Neural cell (in vitro differentiated cells): ENCODE measurements around the gene ACR. TPM values are rescaled to one million over a fixed set of nuclear protein-coding genes. Genes with fewer than 3 reads are reported as not detected.
"Not testable (repeated sequence)": the region's sequence is repeated elsewhere in the genome, so short reads cannot be mapped to it uniquely, and the experiment has no call there.

Experiments used
- H2AFZ ChIP-seq: fragments of 200-600, 300-800 bp; sonication (generic), shearing (Covaris generic); 2 replicates; pipeline ENCODE4 v1.6.0; 2014; ENCODE audit warnings: low read depth, mild to moderate bottlenecking, antibody characterized with exemption, low read length, moderate library complexity
- H3F3A ChIP-seq: fragments of 200-600 bp; shearing (Covaris generic); 2 replicates; pipeline ENCODE4 v1.6.1; 2016; ENCODE audit warnings: mild to moderate bottlenecking, moderate library complexity, mixed read lengths, antibody characterized with exemption, low read length; ENCODE audit not compliant: insufficient read depth, poor library complexity, severe bottlenecking
- H3K27ac ChIP-seq: fragments of 200-600, 300-800 bp; sonication (generic), shearing (Covaris generic); 2 replicates; pipeline ENCODE4 v1.5.1; 2014; ENCODE audit warnings: mild to moderate bottlenecking, low read length, moderate library complexity
- H3K27me3 ChIP-seq: fragments of 300-800, 200-600 bp; sonication (generic), shearing (Covaris generic); 2 replicates; pipeline ENCODE4 v1.6.0; 2014; ENCODE audit warnings: mild to moderate bottlenecking, low read depth, low read length, moderate library complexity; ENCODE audit not compliant: insufficient read depth
- H3K36me3 ChIP-seq: fragments of 300-800, 200-600 bp; sonication (generic), shearing (Covaris generic); 2 replicates; pipeline ENCODE4 v1.5.1; 2014; ENCODE audit warnings: mild to moderate bottlenecking, antibody characterized with exemption, low read length, moderate library complexity; ENCODE audit not compliant: insufficient read depth
- H3K4me2 ChIP-seq: fragments of 300-800, 200-600 bp; sonication (generic), shearing (Covaris generic); 2 replicates; pipeline ENCODE4 v1.6.0; 2014; ENCODE audit warnings: mild to moderate bottlenecking, low read length
- H3K4me3 ChIP-seq: fragments of 300-800, 200-600 bp; sonication (generic), shearing (Covaris generic); 2 replicates; pipeline ENCODE4 v1.5.1; 2014; ENCODE audit warnings: mild to moderate bottlenecking, low read length, moderate library complexity
- H3K79me2 ChIP-seq: fragments of 200-600 bp; shearing (Covaris generic); replicated peaks from 2 replicates; pipeline ENCODE4 v1.6.0; 2014; ENCODE audit warnings: mild to moderate bottlenecking, low read length, moderate library complexity; ENCODE audit not compliant: insufficient read depth
- H3K9ac ChIP-seq: fragments of 300-800, 200-600 bp; sonication (generic), shearing (Covaris generic); 2 replicates; pipeline ENCODE4 v1.6.1; 2016; ENCODE audit warnings: mild to moderate bottlenecking, low read length, mixed read lengths
- H3K9me2 ChIP-seq: fragments of 200-600 bp; shearing (Covaris generic); 2 replicates; pipeline ENCODE4 v1.6.1; 2016; ENCODE audit warnings: mild to moderate bottlenecking, low read length, mixed read lengths; ENCODE audit not compliant: insufficient read depth
- H3K9me3 ChIP-seq: fragments of 200-600, 300-800 bp; sonication (generic), shearing (Covaris generic); 2 replicates; pipeline ENCODE4 v1.6.1; 2016; ENCODE audit warnings: mild to moderate bottlenecking, mixed run types, low read length, moderate library complexity, mixed read lengths
- H4K20me1 ChIP-seq: fragments of 200-600 bp; shearing (Covaris generic); 2 replicates; pipeline ENCODE4 v1.6.1; 2016; ENCODE audit warnings: mild to moderate bottlenecking, mixed run types; ENCODE audit not compliant: insufficient read depth
- MXI1 ChIP-seq: fragments of 450-650 bp; conservative IDR thresholded peaks from 2 replicates; pipeline ENCODE4 v1.6.1; 2014; ENCODE audit warnings: antibody characterized with exemption, mild to moderate bottlenecking; ENCODE audit not compliant: poor library complexity, severe bottlenecking
- POLR2AphosphoS5 ChIP-seq: IDR thresholded peaks from 2 replicates; pipeline ENCODE4 v1.6.1; 2012
- polyA plus RNA-seq: library from polyadenylated mRNA; depleted of rRNA; stranded (reverse); fragments of >200 nt; gene quantifications from 2 replicates; pipeline ENCODE4 v1.2.3, GENCODE V29; 2014
- TF ChIP-seq, protein P1 (sequence below): fragments of 450-650 bp; IDR thresholded peaks from 2 replicates; pipeline ENCODE4 v1.5.1; 2014; ENCODE audit warnings: antibody characterized with exemption, mild to moderate bottlenecking, moderate library complexity; ENCODE audit not compliant: poor library complexity, severe bottlenecking

The ACR gene
- polyA plus RNA-seq, 1 donor from 2014 or later: not detected

GRCh38 chr22:50780244-50780643, 42.2 kb downstream of the ACR start:
- H3K4me3 ChIP-seq, H3K4me2 ChIP-seq, H3K27me3 ChIP-seq, H3K9ac ChIP-seq, H3F3A ChIP-seq, H2AFZ ChIP-seq, H3K9me3 ChIP-seq, H3K27ac ChIP-seq, H3K36me3 ChIP-seq, H3K9me2 ChIP-seq, H3K79me2 ChIP-seq, H4K20me1 ChIP-seq: not testable (repeated sequence)

- H3K27me3 ChIP-seq, H2AFZ ChIP-seq, H3K79me2 ChIP-seq, H4K20me1 ChIP-seq, H3K9me2 ChIP-seq, H3K9me3 ChIP-seq, H3K27ac ChIP-seq, H3F3A ChIP-seq, H3K36me3 ChIP-seq, H3K9ac ChIP-seq, H3K4me2 ChIP-seq: not testable (repeated sequence)
- peak overlapping the region; percentile 48 for H3K4me3 ChIP-seq
Observed at GRCh38 chr22:50782253-50782652, 44.2 kb downstream of the ACR start.

DNA sequence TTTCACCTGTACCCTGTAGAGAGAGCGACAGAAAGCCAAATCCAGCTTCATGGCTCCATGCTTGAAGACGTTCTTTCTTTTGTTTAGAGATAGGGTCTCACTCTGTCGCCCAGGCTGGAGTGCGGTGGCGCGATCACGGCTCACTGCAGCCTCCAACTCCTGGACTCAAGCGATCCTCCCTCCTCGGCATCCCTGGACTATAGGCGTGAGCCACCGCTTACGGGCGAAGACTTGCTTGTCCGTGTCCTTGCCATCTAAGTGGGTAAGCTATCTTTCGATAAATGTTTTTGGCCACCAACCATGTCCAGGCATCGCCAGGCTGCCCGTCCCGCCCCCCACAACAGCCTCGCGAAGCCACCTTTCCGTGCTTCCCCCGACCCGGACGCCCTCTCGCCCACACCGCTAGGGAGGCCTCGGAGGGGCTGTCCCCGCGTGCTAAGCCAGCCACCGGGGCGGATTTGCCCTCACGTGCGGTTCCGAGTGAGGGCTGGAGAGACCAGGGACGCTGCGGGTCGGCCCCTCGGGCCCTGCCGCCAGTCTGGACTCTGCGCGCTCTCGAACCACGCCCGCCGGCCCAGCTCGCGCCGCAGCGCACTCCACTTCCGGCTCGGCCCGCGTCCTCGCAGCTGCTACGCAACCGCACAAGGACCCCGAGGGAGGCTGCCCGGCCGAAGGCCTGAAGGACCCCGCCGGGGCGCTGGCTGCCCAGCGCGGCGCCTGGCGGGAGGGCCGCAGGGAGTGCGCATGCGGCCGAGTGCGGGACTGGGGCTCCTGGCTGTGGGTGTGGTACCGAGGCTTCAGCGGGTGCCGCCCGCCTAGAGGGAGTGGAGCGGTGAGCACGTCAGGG, 45.3 kb downstream of the ACR start, which contains the start of gene RABL2B:
RABL2B (minus strand) TSS at position 604 of the 847 bp plus-strand sequence. CDS start 1,342 bp downstream, outside the sequence.
- not testable (repeated sequence) for H3K27me3 ChIP-seq, H2AFZ ChIP-seq

DNA sequence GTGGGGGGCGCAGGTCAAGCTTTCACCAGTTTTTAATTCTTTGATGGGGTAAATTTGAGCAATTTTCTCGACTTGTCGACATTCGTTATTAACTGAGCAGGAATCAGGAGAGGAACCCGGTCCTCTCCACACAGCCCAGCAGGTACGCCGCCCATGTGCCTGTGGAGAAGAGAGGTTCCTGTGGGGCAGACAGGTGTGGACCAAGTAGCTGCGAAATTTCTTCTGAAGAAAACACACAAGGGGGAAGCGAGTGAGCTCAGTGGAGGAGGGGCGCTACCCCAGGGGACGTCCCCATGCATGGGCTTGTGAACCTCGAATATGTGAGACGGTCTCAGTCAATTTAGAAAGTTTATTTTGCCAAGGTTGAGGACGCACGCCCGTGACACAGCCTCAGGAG, 45.9 kb downstream of the ACR start:
- H3K27me3 ChIP-seq, H4K20me1 ChIP-seq, H3K9ac ChIP-seq, H3K9me3 ChIP-seq, H3K9me2 ChIP-seq, H3K4me2 ChIP-seq, H3K36me3 ChIP-seq, H3K27ac ChIP-seq, H3F3A ChIP-seq, H2AFZ ChIP-seq, H3K79me2 ChIP-seq: not testable (repeated sequence)
- peak overlapping the region; percentile 63 for H3K4me3 ChIP-seq

More for the DNA sequence above, 45.3 kb downstream of the ACR start, which contains the start of gene RABL2B:
- H3K9me2 ChIP-seq, H3K4me2 ChIP-seq, H3K36me3 ChIP-seq, H3K27ac ChIP-seq, H3F3A ChIP-seq, H3K9me3 ChIP-seq, H3K79me2 ChIP-seq, H4K20me1 ChIP-seq: not testable (repeated sequence)
- Histone ChIP-seq H3K9ac (peak within 1 kb of the TSS; percentile 45), H3K4me3 (peak within 1 kb of the TSS; percentile 63)
- TF ChIP-seq, protein P1, sequence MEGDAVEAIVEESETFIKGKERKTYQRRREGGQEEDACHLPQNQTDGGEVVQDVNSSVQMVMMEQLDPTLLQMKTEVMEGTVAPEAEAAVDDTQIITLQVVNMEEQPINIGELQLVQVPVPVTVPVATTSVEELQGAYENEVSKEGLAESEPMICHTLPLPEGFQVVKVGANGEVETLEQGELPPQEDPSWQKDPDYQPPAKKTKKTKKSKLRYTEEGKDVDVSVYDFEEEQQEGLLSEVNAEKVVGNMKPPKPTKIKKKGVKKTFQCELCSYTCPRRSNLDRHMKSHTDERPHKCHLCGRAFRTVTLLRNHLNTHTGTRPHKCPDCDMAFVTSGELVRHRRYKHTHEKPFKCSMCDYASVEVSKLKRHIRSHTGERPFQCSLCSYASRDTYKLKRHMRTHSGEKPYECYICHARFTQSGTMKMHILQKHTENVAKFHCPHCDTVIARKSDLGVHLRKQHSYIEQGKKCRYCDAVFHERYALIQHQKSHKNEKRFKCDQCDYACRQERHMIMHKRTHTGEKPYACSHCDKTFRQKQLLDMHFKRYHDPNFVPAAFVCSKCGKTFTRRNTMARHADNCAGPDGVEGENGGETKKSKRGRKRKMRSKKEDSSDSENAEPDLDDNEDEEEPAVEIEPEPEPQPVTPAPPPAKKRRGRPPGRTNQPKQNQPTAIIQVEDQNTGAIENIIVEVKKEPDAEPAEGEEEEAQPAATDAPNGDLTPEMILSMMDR: peak; percentile 23
- TF ChIP-seq POLR2AphosphoS5: peak; percentile 78
- peak; percentile 93 for TF ChIP-seq MXI1

- H4K20me1 ChIP-seq, H3K27ac ChIP-seq: not testable (repeated sequence)
Observed at GRCh38 chr22:50785289-50785688, 47.3 kb downstream of the ACR start.

GRCh38 chr22:50786936-50787335, 48.9 kb downstream of the ACR start:
- not testable (repeated sequence) for H3K27me3 ChIP-seq, H3K9me2 ChIP-seq, H3K4me2 ChIP-seq, H3K79me2 ChIP-seq, H2AFZ ChIP-seq, H3K9me3 ChIP-seq, H3F3A ChIP-seq, H4K20me1 ChIP-seq, H3K36me3 ChIP-seq, H3K9ac ChIP-seq, H3K27ac ChIP-seq, H3K4me3 ChIP-seq

More at GRCh38 chr22:50785289-50785688, 47.3 kb downstream of the ACR start:
- not testable (repeated sequence) for H2AFZ ChIP-seq, H3K9me3 ChIP-seq, H3K36me3 ChIP-seq, H3K9ac ChIP-seq, H3K27me3 ChIP-seq, H3F3A ChIP-seq, H3K4me2 ChIP-seq, H3K4me3 ChIP-seq, H3K79me2 ChIP-seq, H3K9me2 ChIP-seq
